Activated naive CD4-positive, alpha-beta T cell treated with anti-CD3 and anti-CD28 coated beads for 36 hours (primary cell): ENCODE results near the gene AFAP1. TPM values are rescaled to one million over a fixed set of nuclear protein-coding genes. Genes with fewer than 3 reads are reported as not detected.

Source experiments
- CTCF ChIA-PET: fragments of 350-600 bp; sonication (Branson Sonifier 250); formaldehyde crosslinking; loops from one replicate; lab custom pipeline; 2021; ENCODE audit warnings: antibody characterized with exemption; lab: Charles Lee
- DNase-seq: peaks from one replicate; pipeline ENCODE4 v3.0.0-alpha.2; 2020
- H3K27ac Mint-ChIP-seq: one replicate; pipeline ENCODE4 v1.8.0; 2021; ENCODE audit warnings: mild to moderate bottlenecking, mixed read lengths
- H3K27me3 Mint-ChIP-seq: one replicate; pipeline ENCODE4 v1.8.0; 2021; ENCODE audit warnings: low read depth, mixed read lengths
- H3K36me3 Mint-ChIP-seq: one replicate; pipeline ENCODE4 v1.8.0; 2021; ENCODE audit warnings: low read depth, mixed read lengths
- H3K4me1 Mint-ChIP-seq: one replicate; pipeline ENCODE4 v1.8.0; 2021; ENCODE audit warnings: low read depth, mixed read lengths
- H3K4me3 Mint-ChIP-seq: one replicate; pipeline ENCODE4 v1.8.0; 2021; ENCODE audit warnings: mild to moderate bottlenecking, moderate library complexity, mixed read lengths
- H3K9me3 Mint-ChIP-seq: one replicate; pipeline ENCODE4 v1.8.0; 2021; ENCODE audit warnings: mixed read lengths
- intact Hi-C: fragments of 100-400 bp; cut with micrococcal nuclease; formaldehyde crosslinking; loops from one replicate; pipeline ENCODE4 v1.15.1; 2023
- total RNA-seq, 2 experiments: library from RNA; stranded (reverse); gene quantifications; one replicate each; pipeline ENCODE4 v1.2.3, GENCODE V29; 2021

AFAP1 gene
- total RNA-seq, 2 experiments from 2014 or later: 26.7 to 28.8 TPM

GRCh38 chr4:7854697-7855370, 84.8 kb downstream of the AFAP1 start:
- no peaks in the 10 kb centered on the region for H3K27me3 Mint-ChIP-seq
- CTCF ChIA-PET: interaction anchor here (0.6 to 1.8 kb wide), 3 partner anchors 10 to 39 kb away, joined by 3 to 11 read pairs (median 4); no protein-coding TSS in a partner anchor
- peak; percentile 83 for DNase-seq
- peaks cover 91% of the 10 kb centered on the region for H3K4me1 Mint-ChIP-seq
- H3K9me3 Mint-ChIP-seq: no peaks in the 10 kb centered on the region
- intact Hi-C loops: loop anchor here (1.0 to 2.0 kb wide), 8 partner anchors 9 to 114 kb away; no protein-coding TSS in a partner anchor
- H3K4me3 Mint-ChIP-seq: peak overlapping the region; percentile 41
- H3K36me3 Mint-ChIP-seq: peaks cover 21% of the 10 kb centered on the region
- peak overlapping the region; percentile 83 for H3K27ac Mint-ChIP-seq

DNA sequence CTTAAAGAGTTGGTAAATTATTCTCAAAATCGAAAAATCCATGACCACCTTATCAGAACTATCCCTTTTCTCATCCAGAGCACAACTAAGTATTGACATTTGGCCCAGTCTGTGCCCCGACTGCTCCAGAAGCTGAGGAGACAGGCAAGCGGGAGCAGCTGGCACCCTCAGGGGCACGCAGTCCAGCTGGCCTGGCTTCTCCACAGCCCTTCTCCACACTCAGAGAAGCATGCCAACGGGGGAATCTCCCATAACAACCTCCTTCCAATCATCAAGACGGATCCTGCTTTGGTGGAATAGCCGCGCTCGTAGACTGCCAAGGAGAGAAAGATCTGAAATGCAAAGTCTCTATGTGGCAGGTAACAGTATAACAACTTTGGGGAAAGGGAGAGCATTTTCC, 85.4 kb downstream of the AFAP1 start:
- no peaks in the 10 kb centered on the region for H3K9me3 Mint-ChIP-seq
- DNase-seq: no peak
- peaks cover 95% of the 10 kb centered on the region for H3K4me1 Mint-ChIP-seq
- peaks cover 25% of the 10 kb centered on the region for H3K36me3 Mint-ChIP-seq
- intact Hi-C loops: loop anchor here (2.0 kb wide), 4 partner anchors 15 to 107 kb away; no protein-coding TSS in a partner anchor
- peak overlapping the region; percentile 83 for H3K27ac Mint-ChIP-seq
- no peaks in the 10 kb centered on the region for H3K27me3 Mint-ChIP-seq
- peak overlapping the region; percentile 41 for H3K4me3 Mint-ChIP-seq
- CTCF ChIA-PET: interaction anchor here (1.0 to 1.8 kb wide), 2 partner anchors 10 to 13 kb away, joined by 3 to 11 read pairs; no protein-coding TSS in a partner anchor

GRCh38 chr4:7853271-7853670, 86.4 kb downstream of the AFAP1 start:
- H3K4me1 Mint-ChIP-seq: peaks cover 91% of the 10 kb centered on the region
- H3K4me3 Mint-ChIP-seq: no peak overlapping the region
- no peaks in the 10 kb centered on the region for H3K27me3 Mint-ChIP-seq
- intact Hi-C loops: no loop called here
- CTCF ChIA-PET: no interaction called here
- H3K9me3 Mint-ChIP-seq: no peaks in the 10 kb centered on the region
- peaks cover 23% of the 10 kb centered on the region for H3K36me3 Mint-ChIP-seq
- DNase-seq: no peak
- no peak overlapping the region for H3K27ac Mint-ChIP-seq

GRCh38 chr4:7852568-7853185, 87.0 kb downstream of the AFAP1 start:
- CTCF ChIA-PET: no interaction called here
- H3K27ac Mint-ChIP-seq: no peak overlapping the region
- H3K4me1 Mint-ChIP-seq: peaks cover 87% of the 10 kb centered on the region
- no peaks in the 10 kb centered on the region for H3K27me3 Mint-ChIP-seq
- DNase-seq: peak; percentile 35
- intact Hi-C loops: no loop called here
- peaks cover 23% of the 10 kb centered on the region for H3K36me3 Mint-ChIP-seq
- no peak overlapping the region for H3K4me3 Mint-ChIP-seq
- H3K9me3 Mint-ChIP-seq: no peaks in the 10 kb centered on the region

- H3K4me3 Mint-ChIP-seq: no peak overlapping the region
- H3K4me1 Mint-ChIP-seq: peaks cover 71% of the 10 kb centered on the region
- intact Hi-C loops: no loop called here
- peak overlapping the region; percentile 48 for H3K27ac Mint-ChIP-seq
- no peak for DNase-seq
- peaks cover 23% of the 10 kb centered on the region for H3K36me3 Mint-ChIP-seq
- no peaks in the 10 kb centered on the region for H3K9me3 Mint-ChIP-seq
- H3K27me3 Mint-ChIP-seq: no peaks in the 10 kb centered on the region
- CTCF ChIA-PET: interaction anchor here (0.6 to 1.4 kb wide), 5 partner anchors 18 to 88 kb away, joined by 3 to 4 read pairs (median 4); no protein-coding TSS in a partner anchor
Measured at GRCh38 chr4:7850489-7850888, 89.2 kb downstream of the AFAP1 start.

DNA sequence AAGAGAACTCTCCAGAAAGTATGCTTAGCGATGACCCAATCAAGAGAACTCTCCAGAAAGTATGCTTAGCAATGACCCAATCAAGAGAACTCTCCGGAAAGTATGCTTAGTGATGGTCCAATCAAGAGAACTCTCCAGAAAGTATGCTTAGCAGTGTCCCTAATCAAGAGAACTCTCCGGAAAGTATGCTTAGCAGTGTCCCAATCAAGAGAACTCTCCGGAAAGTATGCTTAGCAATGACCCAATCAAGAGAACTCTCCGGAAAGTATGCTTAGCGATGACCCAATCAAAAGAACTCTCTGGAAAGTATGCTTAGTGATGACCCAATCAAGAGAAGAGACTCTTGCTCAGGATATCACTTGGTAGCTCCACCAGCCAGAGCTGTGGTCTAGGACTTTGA, 92.5 kb downstream of the AFAP1 start:
- no peak overlapping the region for H3K4me3 Mint-ChIP-seq
- intact Hi-C loops: no loop called here
- H3K36me3 Mint-ChIP-seq: peaks cover 20% of the 10 kb centered on the region
- no peak overlapping the region for H3K27ac Mint-ChIP-seq
- H3K4me1 Mint-ChIP-seq: peaks cover 55% of the 10 kb centered on the region
- no peak for DNase-seq
- CTCF ChIA-PET: no interaction called here
- no peaks in the 10 kb centered on the region for H3K9me3 Mint-ChIP-seq
- no peaks in the 10 kb centered on the region for H3K27me3 Mint-ChIP-seq

GRCh38 chr4:7845493-7846128, 94.0 kb downstream of the AFAP1 start:
- H3K4me1 Mint-ChIP-seq: peaks cover 40% of the 10 kb centered on the region
- CTCF ChIA-PET: interaction anchor here (0.5 to 3.4 kb wide), 7 partner anchors 9 to 142 kb away, joined by 3 to 26 read pairs (median 6); no protein-coding TSS in a partner anchor
- H3K9me3 Mint-ChIP-seq: no peaks in the 10 kb centered on the region
- no peaks in the 10 kb centered on the region for H3K27me3 Mint-ChIP-seq
- no peak overlapping the region for H3K27ac Mint-ChIP-seq
- peak; percentile 46 for DNase-seq
- peaks cover 16% of the 10 kb centered on the region for H3K36me3 Mint-ChIP-seq
- intact Hi-C loops: loop anchor here (1.0 kb wide), 1 partner anchor 142 kb away; no protein-coding TSS in a partner anchor
- H3K4me3 Mint-ChIP-seq: no peak overlapping the region

GRCh38 chr4:7844594-7844991, 95.1 kb downstream of the AFAP1 start:
- intact Hi-C loops: loop anchor here (1.0 kb wide), 2 partner anchors 32 to 40 kb away; no protein-coding TSS in a partner anchor
- peaks cover 14% of the 10 kb centered on the region for H3K36me3 Mint-ChIP-seq
- no peak for DNase-seq
- no peak overlapping the region for H3K27ac Mint-ChIP-seq
- CTCF ChIA-PET: interaction anchor here (0.7 to 3.4 kb wide), 20 partner anchors 10 to 357 kb away, joined by 3 to 26 read pairs (median 4); no protein-coding TSS in a partner anchor
- no peaks in the 10 kb centered on the region for H3K27me3 Mint-ChIP-seq
- H3K4me1 Mint-ChIP-seq: peaks cover 30% of the 10 kb centered on the region
- no peak overlapping the region for H3K4me3 Mint-ChIP-seq
- H3K9me3 Mint-ChIP-seq: no peaks in the 10 kb centered on the region

- no peaks in the 10 kb centered on the region for H3K27me3 Mint-ChIP-seq
- peak; percentile 77 for DNase-seq
- intact Hi-C loops: loop anchor here (1.0 kb wide), 2 partner anchors 32 to 40 kb away; no protein-coding TSS in a partner anchor
- H3K4me1 Mint-ChIP-seq: peaks cover 26% of the 10 kb centered on the region
- H3K36me3 Mint-ChIP-seq: peaks cover 12% of the 10 kb centered on the region
- no peaks in the 10 kb centered on the region for H3K9me3 Mint-ChIP-seq
- H3K27ac Mint-ChIP-seq: peak overlapping the region; percentile 20
- CTCF ChIA-PET: interaction anchor here (0.7 to 3.4 kb wide), 24 partner anchors 10 to 358 kb away, joined by 3 to 26 read pairs (median 4); no protein-coding TSS in a partner anchor
- H3K4me3 Mint-ChIP-seq: no peak overlapping the region
Measured at GRCh38 chr4:7843831-7844593, 95.6 kb downstream of the AFAP1 start.

DNA sequence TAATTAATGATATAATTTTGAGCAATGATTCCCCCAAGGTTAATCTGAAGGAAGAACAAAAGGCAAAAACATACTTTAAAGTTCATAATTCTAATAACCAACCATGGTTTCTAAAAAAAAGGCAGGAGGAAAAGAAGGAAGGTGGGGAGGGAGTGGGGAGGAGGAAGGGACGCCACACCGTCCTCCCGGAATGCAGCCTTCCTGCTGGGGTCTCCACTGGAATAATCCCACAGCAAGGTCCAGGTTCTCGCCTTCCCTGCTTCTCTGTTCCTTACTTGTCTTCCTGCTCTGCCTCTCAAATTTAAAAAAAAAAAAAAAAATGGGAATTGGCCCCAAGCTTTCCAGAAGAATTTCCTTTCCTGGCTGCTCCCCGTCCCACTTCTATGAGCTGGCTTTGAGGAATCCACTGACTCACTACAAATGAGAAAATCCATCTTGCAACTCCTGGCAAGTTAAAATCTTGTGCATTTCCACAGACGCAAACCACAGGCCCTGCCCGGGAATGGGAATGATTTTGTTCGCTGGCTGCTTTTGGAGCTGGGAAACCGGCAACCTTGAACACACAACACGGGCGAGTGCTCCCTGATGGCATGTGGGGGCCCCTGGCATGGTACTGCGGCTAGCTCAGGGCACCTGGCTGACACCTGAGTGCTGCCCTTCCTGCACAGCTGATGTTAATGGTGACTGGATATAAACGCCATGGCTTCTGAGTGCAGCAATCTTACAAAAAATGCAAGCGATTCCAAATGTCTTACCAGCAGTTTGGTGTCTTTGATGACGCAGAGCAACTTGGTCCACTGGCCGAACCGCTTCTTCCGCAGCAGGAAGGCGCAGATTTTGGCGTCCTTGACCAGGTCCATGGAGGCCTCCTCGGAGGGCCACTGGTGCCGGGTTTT, 97.0 kb downstream of the AFAP1 start:
- Mint-ChIP-seq H3K27ac (no peak overlapping the region), H3K27me3 (no peaks in the 10 kb centered on the region), H3K4me1 (peaks cover 22% of the 10 kb centered on the region), H3K9me3 (no peaks in the 10 kb centered on the region), H3K36me3 (peaks cover 15% of the 10 kb centered on the region), H3K4me3 (no peak overlapping the region)
- no peak for DNase-seq
- CTCF ChIA-PET: interaction anchor here (0.5 to 1.8 kb wide), 6 partner anchors 10 to 110 kb away, joined by 3 to 8 read pairs (median 4); no protein-coding TSS in a partner anchor
- intact Hi-C loops: no loop called here

DNA sequence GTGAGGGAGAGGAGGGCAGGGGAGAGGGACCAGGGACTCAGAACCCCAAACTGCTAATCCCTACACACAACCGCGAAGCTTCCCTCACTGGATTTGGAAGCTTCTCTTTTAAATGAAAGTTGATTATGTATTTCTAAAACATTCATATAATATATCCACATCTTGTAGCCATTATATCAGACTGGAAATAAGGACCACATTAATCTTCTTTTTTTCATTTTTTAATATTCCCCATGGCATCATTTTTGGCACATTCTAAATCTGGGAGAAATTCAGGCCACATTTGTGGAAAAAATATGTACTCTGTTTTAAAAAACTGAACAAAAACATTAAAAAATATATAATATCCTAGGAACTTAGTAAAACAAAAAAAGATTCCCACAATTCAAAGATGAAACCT, 97.8 kb downstream of the AFAP1 start:
- Mint-ChIP-seq H3K36me3 (peaks cover 22% of the 10 kb centered on the region), H3K9me3 (no peaks in the 10 kb centered on the region), H3K4me3 (no peak overlapping the region), H3K27ac (no peak overlapping the region), H3K4me1 (peaks cover 22% of the 10 kb centered on the region), H3K27me3 (no peaks in the 10 kb centered on the region)
- no peak for DNase-seq
- intact Hi-C loops: no loop called here
- CTCF ChIA-PET: interaction anchor here (0.5 to 1.8 kb wide), 5 partner anchors 13 to 958 kb away, joined by 3 to 8 read pairs (median 4); no protein-coding TSS in a partner anchor
